CD4-positive, alpha-beta T cell treated with Interleukin-17A for 1 hour (primary cell): Measurements from ENCODE around the gene CYTH3.

ENCODE experiments used
- DNase-seq: peaks from one replicate; pipeline ENCODE4 v3.0.0-alpha.2; 2020

The CYTH3 gene

DNA sequence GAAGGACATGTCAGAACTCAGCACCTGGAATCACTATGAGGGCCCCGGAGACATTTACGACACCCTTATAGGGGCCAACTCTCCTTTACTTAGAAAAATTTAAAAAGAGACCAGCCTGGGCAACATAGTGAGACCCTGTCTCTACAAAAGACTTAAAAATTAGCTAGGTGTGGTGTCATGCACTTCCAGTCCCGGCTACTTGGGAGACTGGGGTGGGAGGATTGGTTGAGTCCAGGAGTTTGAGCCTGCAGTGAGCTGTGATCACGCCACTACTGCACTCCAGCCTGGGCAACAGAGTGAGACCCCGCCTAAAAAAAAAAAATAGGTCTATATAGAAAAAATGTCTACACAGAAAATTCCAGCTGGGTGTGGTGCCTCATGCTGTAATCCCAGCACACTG, 7.5 kb upstream of the CYTH3 start:
- no peak for DNase-seq

- no peak for DNase-seq
Observed at GRCh38 chr7:6279341-6279740, 6.9 kb upstream of the CYTH3 start.

DNA sequence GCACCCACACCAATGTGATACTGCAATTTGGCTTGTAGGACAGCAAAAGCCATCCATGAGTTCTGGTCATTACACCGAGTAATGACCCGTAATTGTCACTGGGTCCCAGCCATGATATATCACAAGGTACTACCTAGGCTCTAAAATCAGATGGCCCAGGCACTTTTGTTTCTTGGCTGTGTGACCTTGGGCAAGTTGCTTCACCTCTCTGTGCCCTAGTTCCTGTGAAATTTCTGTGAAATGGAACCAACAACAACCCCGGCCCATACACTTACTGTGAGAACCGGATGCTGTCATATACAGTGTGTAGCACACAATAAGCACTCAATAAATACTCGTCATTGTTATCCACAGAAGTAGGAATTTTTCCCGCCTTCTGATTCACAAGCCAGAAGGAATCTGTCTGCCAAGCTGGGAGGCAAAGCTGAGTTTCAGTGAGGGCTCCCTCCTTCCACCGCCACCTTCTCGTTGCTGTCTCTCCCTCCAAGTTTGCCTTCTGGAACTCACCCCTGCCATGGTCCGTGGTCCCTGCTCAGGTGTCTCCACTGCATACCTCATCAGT, 6.4 kb upstream of the CYTH3 start:
- DNase-seq: no peak

GRCh38 chr7:6277476-6277875, 5.1 kb upstream of the CYTH3 start:
- no peak for DNase-seq

- no peak for DNase-seq
Observed at GRCh38 chr7:6276911-6277408, 4.5 kb upstream of the CYTH3 start.

GRCh38 chr7:6274743-6275142, 2.3 kb upstream of the CYTH3 start:
- no peak for DNase-seq

- DNase-seq: no peak
Observed at GRCh38 chr7:6273917-6274630, 1.6 kb upstream of the CYTH3 start.

DNA sequence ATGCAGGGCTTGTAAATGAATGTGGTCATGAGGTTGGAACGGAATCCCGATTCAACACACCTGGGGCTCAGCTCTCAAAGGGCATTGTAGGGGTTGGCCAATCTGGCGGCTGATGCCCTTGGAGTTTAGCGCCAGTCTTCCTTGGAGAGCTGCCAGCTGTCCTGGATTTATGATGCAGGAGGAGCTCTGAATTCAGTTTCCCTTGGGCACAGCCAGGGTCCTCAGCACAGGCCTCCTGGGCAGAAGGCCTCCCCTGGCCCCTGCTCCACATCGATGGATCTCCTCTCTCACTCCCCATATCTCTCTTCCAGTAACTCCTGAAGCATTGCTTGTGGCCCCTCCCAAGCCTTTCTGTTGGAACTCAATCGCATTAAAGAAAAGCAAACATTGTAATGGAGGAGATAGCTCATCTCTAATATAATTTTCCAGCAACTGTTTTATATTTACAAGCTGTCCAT, 985 bp upstream of the CYTH3 start:
- DNase-seq: no peak

- DNase-seq: peak; percentile 23
Observed at GRCh38 chr7:6271694-6272440, 557 bp downstream of the CYTH3 start.

DNA sequence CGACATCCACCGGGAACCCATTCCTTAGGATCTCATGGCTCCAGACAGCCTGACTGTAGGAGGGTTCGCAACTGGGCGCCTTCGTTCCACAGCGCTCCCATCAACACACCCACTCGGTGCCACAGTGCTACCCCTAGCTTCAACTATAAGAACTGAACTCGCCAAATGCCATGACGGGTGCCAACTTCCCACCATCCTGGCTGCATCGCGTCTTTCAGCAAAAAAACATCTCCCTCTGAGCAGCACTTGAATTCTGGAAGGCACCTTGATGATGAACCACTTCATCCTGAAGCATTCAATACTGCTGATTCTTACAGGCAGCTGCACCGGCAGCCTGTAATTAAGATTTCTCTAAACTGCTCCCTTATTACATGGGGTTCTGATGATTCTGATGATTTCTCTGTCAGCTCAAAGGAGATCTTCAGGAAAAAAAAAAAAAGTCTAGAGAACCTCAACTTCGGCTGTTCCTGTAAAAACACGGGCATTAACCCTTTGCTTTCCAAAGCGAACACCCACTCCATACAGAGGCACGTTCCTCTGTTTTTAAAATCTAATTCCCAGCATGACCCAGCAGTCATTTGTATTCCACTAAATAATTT, 1.3 kb downstream of the CYTH3 start:
- peak; percentile 47 for DNase-seq

GRCh38 chr7:6269527-6269926, 2.9 kb downstream of the CYTH3 start:
- DNase-seq: no peak

- DNase-seq: no peak
Observed at GRCh38 chr7:6268907-6269306, 3.5 kb downstream of the CYTH3 start.

DNA sequence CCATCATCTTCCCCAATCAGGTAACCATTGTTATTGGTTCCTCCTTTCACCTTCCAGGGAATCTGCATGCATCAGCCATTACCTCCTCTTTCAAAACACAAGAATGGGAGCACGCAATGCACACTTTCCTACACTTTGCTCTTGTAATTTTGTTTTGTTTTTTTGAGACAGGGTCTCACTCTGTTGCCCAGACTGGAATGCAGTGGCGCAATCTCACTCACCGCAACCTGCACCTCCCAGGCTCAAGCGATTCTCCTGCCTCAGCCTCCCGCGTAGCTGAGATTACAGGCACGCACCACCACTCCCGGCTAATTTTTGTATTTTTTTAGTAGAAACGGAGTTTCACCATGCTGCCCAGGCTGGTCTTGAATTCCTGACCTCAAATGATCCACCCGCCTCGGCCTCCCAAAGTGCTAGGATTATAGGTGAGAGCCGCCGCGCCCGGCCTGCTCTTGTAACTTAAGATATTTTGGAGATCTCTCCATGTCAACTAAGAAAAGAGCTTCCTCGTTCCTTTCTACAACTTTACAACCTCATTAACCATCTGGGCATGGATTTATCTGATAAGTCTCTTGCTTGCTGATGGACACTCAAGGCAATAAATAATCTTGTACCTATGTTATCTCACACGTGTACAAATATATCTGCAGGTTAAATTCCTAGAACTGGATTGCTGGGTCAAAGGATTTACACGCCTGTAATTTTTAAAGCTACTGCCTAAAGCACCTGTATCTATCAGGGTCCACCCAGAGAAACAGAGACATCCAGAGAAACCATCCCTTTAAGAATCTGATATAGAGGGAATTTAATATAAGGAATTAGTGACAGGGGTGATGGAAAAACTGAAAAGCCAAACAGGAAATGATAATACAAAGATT, 4.2 kb downstream of the CYTH3 start:
- no peak for DNase-seq

GRCh38 chr7:6266699-6267098, 5.7 kb downstream of the CYTH3 start:
- no peak for DNase-seq

- no peak for DNase-seq
Observed at GRCh38 chr7:6262221-6262620, 10.2 kb downstream of the CYTH3 start.

- DNase-seq: no peak
Observed at GRCh38 chr7:6261699-6262098, 10.7 kb downstream of the CYTH3 start.

- no peak for DNase-seq
Observed at GRCh38 chr7:6260291-6261187, 11.9 kb downstream of the CYTH3 start.

GRCh38 chr7:6259257-6259656, 13.2 kb downstream of the CYTH3 start:
- no peak for DNase-seq

DNA sequence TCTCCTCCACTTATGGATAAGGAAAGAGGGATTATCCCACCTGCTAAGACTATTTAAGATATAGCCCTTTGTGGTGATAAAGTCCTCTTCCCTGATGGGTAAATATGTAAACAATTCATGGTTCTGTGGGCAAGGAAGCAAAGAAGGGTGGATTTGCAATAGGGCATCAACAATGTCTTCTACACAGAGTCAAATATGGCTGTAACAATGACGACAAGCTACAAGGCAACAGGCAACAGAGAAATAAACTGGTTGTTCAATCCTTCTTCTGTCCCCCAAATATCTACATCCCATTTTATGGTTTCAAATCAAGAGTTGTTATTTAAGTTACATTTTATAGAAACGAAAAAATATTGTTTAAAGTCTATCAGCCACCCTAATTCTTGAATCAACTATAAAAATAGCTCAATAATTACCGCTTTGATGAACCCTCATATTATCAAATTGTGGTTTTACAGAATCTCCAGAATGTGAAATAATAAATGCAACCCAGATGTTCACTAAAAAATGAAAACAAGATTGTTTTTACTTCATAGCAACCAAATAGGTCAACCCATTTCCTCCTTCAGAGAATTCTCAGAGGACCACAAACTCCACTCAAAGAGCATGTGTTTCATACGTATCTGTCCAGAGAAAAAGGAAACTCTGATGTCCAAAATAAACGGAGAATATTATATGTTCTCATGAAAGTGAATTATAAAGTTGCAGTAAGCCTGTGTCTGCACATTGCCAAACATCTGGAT, 13.8 kb downstream of the CYTH3 start:
- peak; percentile 32 for DNase-seq

- DNase-seq: no peak
Observed at GRCh38 chr7:6257675-6258074, 14.7 kb downstream of the CYTH3 start.
